Measurements from ENCODE around the gene SPDEF.

Gene SPDEF

GRCh38 chr6:34556031-34556471 is at the start of gene SPDEF:
SPDEF (minus strand) TSS chr6:34556329; CDS start chr6:34544455, 11,874 bp downstream.
- no peak within 1 kb of the TSS for H3K4me3 ChIP-seq
- H3K27ac ChIP-seq, result peak within 1 kb of the TSS in 1 of 21 experiments; percentile 28

GRCh38 chr6:34603707-34604106 is 47.6 kb upstream of the SPDEF start:
- H3K4me3 ChIP-seq, result no peak overlapping the region
- H3K27ac ChIP-seq, result no peak overlapping the region

- Histone ChIP-seq H3K27ac (no peak overlapping the region), H3K4me3 (no peak overlapping the region)
Observed at GRCh38 chr6:34602318-34603111, 46.4 kb upstream of the SPDEF start.

GRCh38 chr6:34601706-34602105 is 45.6 kb upstream of the SPDEF start:
- Histone ChIP-seq H3K27ac (no peak overlapping the region), H3K4me3 (no peak overlapping the region)

GRCh38 chr6:34600796-34601195 is 44.7 kb upstream of the SPDEF start:
- Histone ChIP-seq H3K4me3 (no peak overlapping the region), H3K27ac (peak overlapping the region in 1 of 21 experiments; percentile 9)

GRCh38 chr6:34600101-34600500 is 44.0 kb upstream of the SPDEF start:
- Histone ChIP-seq H3K4me3 (no peak overlapping the region), H3K27ac (no peak overlapping the region)

- H3K27ac ChIP-seq, result no peak overlapping the region
Observed at GRCh38 chr6:34598712-34599111, 42.6 kb upstream of the SPDEF start.

GRCh38 chr6:34597605-34598353 is 41.6 kb upstream of the SPDEF start:
- H3K27ac ChIP-seq, result no peak overlapping the region
- no peak overlapping the region for H3K4me3 ChIP-seq

More at GRCh38 chr6:34598712-34599111, 42.6 kb upstream of the SPDEF start:
- H3K4me3 ChIP-seq, result no peak overlapping the region

GRCh38 chr6:34596798-34597197 is 40.7 kb upstream of the SPDEF start:
- no peak overlapping the region for H3K27ac ChIP-seq
- H3K4me3 ChIP-seq, result no peak overlapping the region

GRCh38 chr6:34595332-34596184 is 39.4 kb upstream of the SPDEF start:
- Histone ChIP-seq H3K27ac (no peak overlapping the region), H3K4me3 (no peak overlapping the region)

GRCh38 chr6:34593701-34594100 is 37.6 kb upstream of the SPDEF start:
- Histone ChIP-seq H3K27ac (no peak overlapping the region), H3K4me3 (no peak overlapping the region)

GRCh38 chr6:34592208-34592952 is 36.3 kb upstream of the SPDEF start:
- H3K4me3 ChIP-seq, result no peak overlapping the region
- no peak overlapping the region for H3K27ac ChIP-seq

GRCh38 chr6:34589691-34590090 is 33.6 kb upstream of the SPDEF start:
- H3K4me3 ChIP-seq, result no peak overlapping the region
- H3K27ac ChIP-seq, result no peak overlapping the region

GRCh38 chr6:34589140-34589539 is 33.0 kb upstream of the SPDEF start:
- no peak overlapping the region for H3K4me3 ChIP-seq
- no peak overlapping the region for H3K27ac ChIP-seq

- no peak overlapping the region for H3K4me3 ChIP-seq
Observed at GRCh38 chr6:34587851-34588250, 31.7 kb upstream of the SPDEF start.

GRCh38 chr6:34587325-34587724 is 31.2 kb upstream of the SPDEF start:
- no peak overlapping the region for H3K27ac ChIP-seq
- H3K4me3 ChIP-seq, result no peak overlapping the region

More at GRCh38 chr6:34587851-34588250, 31.7 kb upstream of the SPDEF start:
- no peak overlapping the region for H3K27ac ChIP-seq

- Histone ChIP-seq H3K27ac (no peak overlapping the region), H3K4me3 (no peak overlapping the region)
Observed at GRCh38 chr6:34586327-34587040, 30.4 kb upstream of the SPDEF start.

- Histone ChIP-seq H3K4me3 (no peak overlapping the region), H3K27ac (no peak overlapping the region)
Observed at GRCh38 chr6:34585512-34586061, 29.5 kb upstream of the SPDEF start.
